Activated CD4-positive, alpha-beta T cell treated with anti-CD3 and anti-CD28 coated beads, Interleukin-2, amount 50 U/mL, for 1 hour (primary cell): Measurements from ENCODE around the gene TMEM132D.
"Not testable (repeated sequence)": the region's sequence is repeated elsewhere in the genome, so short reads cannot be mapped to it uniquely, and the experiment has no call there.

Experiments
- DNase-seq: peaks from one replicate; pipeline ENCODE4 v3.0.0-alpha.2; 2020

The TMEM132D gene

GRCh38 chr12:129566800-129567199, 337.0 kb downstream of the TMEM132D start:
- no peak for DNase-seq

GRCh38 chr12:129564768-129565167, 339.1 kb downstream of the TMEM132D start:
- DNase-seq = no peak

GRCh38 chr12:129563266-129563665, 340.6 kb downstream of the TMEM132D start:
- DNase-seq = no peak

GRCh38 chr12:129561304-129561703, 342.5 kb downstream of the TMEM132D start:
- DNase-seq = no peak

GRCh38 chr12:129559776-129560175, 344.0 kb downstream of the TMEM132D start:
- no peak for DNase-seq

GRCh38 chr12:129558036-129558435, 345.8 kb downstream of the TMEM132D start:
- no peak for DNase-seq

DNA sequence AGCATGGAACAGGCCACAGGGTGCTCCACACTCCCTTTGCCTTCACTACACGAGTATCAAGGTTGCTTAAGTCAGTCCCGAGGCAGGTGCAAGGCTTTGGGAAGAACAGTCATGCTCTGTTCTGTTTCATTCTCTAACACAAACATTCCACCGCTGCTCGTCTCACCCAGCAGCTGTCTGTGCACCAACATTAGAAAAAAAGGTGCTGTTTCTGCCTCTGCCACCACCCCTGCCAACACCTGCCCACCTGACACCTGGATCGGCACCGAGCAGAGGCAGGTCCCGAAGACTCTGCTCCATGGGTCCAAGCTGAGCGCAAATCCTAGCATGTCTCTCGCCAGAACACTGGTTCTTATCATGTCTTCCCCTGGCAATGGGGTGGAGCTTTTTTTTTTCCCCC, 347.7 kb downstream of the TMEM132D start:
- no peak for DNase-seq

GRCh38 chr12:129552996-129553750, 350.7 kb downstream of the TMEM132D start:
- no peak for DNase-seq

DNA sequence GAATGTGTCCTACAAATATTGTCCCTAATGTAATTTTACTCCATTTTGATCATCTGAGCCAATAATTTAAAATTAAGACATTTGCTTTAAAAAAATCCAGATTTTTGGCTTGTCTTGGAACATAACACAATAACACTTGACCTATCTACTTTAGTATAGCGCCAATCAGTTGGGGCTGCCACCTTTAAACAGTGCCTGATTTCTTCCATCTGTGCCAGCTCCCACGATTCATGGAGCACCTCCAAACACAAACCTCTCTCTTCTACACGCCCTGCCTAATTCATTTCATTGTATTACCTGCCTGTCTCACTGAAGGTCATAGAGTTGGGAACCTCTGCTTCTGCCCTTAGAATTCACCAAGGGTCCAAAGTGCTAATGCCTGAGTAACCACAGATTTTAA, 352.4 kb downstream of the TMEM132D start:
- no peak for DNase-seq

DNA sequence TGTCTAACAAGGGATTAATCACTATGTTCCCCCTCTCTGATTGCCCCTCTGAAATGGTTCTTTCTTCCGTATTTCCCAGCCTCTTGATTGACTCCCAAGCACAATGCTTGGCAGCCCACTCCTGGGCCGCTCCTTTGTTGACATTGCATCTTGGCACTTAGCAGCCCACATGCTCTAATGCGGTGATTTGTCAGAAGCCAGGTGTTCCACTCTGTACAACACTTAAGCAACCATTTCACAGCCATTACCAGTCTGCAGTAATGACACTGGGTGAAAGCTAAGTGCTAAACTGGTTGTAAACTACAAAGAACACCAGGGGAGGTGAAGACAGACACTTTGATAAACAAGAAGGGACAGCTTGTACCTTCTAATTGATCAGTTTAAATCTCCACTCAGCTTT, 353.5 kb downstream of the TMEM132D start:
- DNase-seq = no peak

DNA sequence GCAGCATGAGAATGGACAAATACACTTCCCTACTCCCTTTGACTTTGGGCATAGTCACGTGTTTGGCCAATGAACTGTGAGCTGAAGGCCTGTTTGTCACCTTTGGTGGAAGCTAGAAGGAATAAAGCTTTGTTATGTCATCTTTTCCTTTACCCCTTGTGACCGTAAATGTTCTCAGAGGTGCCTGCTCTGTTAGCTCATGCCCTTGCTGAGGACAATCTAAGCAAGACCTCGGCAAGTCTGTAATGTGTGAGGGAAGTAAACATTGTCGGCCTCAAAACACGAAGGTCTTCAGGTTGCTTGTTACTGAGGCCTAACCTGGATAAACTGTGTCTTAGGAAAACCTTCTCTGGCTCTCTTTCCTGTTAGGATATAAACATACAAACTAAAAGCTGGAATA, 354.2 kb downstream of the TMEM132D start:
- DNase-seq = no peak

GRCh38 chr12:129549020-129549419, 354.8 kb downstream of the TMEM132D start:
- not testable (repeated sequence) for DNase-seq

DNA sequence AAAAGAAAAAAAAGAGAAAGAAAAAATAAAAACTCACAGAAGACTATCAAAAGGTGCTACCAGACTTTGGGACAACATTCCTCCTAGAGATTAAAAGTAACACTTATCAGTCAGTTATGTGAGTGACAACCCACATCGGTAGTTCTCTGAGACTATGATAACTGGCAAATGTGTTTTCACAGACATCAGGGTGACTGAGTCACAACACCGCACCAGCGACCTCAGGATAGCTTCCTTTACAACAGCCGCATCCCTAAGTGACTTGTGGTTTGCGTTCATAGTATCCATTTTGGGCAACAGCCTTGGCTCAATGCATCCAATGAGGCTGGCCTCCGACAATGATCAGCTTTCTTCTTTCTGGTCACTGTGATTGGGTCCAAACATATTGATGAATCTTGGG, 359.1 kb downstream of the TMEM132D start:
- DNase-seq = no peak

DNA sequence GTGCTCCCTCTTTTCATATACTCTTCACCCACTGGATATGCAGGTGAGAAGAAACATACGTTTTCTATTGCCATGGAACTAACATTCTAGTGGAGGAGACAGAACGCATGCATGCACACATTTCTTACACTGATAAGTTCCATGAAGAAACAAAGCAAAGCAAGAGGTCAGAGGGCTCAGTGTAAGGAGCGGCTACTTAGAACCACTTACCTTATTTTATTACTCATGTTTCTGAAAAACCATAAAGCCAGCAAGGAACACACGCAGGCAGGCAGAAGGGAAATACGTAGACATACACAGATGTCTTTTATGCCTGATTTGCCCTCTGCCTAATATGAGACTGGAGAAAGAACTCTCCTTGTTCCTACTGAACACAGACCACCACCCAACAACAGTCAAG, 362.9 kb downstream of the TMEM132D start:
- no peak for DNase-seq

DNA sequence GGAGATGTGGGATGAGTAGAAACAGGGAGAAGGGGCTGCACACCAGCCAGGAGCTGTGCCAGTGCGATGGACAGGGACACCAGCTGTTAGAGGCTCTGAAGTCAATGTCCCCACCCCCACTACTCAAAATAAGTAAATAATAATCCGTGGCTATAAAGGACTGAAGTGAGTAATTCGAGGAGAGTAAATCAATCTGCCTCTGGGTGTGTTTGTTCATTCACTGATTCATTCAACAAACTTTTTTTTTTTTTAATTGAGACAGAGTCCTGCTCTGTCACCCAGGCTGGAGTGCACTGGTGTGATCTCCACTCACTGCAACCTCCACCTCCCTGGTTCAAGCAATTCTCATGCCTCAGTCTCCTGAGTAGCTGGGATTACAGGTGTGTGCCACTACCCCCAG, 363.6 kb downstream of the TMEM132D start:
- DNase-seq = no peak

GRCh38 chr12:129538724-129539335, 365.0 kb downstream of the TMEM132D start:
- not testable (repeated sequence) for DNase-seq

DNA sequence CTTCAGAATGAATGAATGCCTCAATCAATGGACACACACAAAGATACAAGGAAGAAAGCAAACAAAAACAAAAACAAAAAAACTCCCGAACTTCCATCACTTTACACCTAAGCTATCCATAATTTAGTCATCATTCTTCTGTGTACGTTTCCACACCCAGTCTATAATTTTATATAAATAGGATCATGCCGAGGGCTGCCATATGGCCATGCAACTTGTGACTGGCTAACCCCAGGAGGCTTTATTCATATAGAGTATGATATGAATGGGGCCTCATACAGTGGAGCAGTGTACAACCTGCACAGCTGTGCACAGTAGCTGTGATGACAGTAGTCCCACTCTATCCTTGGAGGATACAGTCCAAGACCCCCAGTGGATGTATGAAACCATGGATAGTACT, 365.7 kb downstream of the TMEM132D start:
- DNase-seq = no peak

- no peak for DNase-seq
Observed at GRCh38 chr12:129534966-129535750, 368.7 kb downstream of the TMEM132D start.

- DNase-seq = no peak
Observed at GRCh38 chr12:129532707-129533499, 370.9 kb downstream of the TMEM132D start.

GRCh38 chr12:129532082-129532481, 371.7 kb downstream of the TMEM132D start:
- DNase-seq = no peak

GRCh38 chr12:129530984-129531383, 372.8 kb downstream of the TMEM132D start:
- DNase-seq = no peak

- DNase-seq = no peak
Observed at GRCh38 chr12:129530517-129530916, 373.3 kb downstream of the TMEM132D start.

DNA sequence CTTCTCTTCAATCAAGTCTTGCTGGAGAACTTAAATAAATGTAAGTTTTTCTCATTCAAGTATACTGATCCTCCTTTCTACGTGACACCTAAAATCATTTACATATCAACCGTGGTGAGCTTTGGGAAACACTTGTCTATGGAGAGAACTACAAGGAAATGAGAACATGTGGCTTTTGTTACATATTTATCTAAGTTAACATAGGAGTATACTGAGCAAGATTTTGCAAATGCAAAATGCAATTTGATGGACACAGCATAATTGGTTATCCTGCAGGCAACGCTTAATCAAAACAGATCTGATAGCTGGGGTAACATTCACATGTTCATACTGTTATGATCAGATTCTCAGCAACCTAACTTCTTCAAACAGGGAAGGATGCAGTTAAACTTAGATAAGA, 376.3 kb downstream of the TMEM132D start:
- DNase-seq = no peak
